ENCODE results near the gene TCF15. TPM values are rescaled to one million over a fixed set of nuclear protein-coding genes. Genes with fewer than 3 reads are reported as not detected.

Gene TCF15
- total and polyA plus RNA-seq, 2 of the 13 experiments (the other 11 are each of a cell fraction or from before 2014, with no cell fraction given) = not detected

DNA sequence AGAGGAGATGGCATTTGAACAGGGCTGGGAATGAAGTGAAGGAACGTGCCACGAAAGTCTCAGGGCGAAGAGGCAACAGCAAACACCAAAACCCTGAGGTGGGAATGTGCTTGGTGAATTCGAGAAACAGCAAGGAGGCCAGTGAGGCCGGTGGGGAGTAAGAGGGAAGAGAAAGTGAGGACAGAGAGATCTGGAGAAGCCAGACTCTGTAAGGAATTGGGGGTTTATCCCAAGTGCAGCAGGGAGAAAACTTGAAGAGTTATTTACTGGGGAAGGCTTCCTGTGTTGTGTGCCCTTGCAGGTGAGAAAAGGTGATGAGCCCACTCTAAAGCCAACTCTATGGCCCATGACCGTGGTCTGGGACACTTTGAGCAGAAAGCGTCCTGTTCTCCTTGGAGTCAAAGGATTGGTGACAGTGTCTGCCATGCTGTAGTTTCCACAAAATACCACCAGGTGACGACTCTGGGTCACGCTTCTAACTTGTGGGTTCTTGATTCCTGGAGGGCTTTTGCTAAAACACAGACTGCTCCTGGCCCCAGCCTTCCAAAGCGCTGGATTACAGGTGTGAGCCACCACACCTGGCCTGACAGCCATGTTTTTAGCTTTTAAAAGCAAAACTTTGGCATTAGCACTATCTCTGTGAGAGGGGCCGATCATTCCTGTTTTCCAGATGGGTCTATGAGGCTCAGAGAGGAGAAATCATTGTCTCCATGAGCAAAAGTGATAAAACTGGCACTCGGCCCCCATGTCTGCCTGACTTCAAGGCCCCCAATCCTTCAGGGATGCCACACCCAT is 48.5 kb downstream of the TCF15 start (continued):
- TF ChIP-seq ATF6 (CRISPR knock-in tag; conservative IDR thresholded peaks at IDR 0.05) (no peak), BHLHE40 (IDR thresholded peaks at IDR 0.05; ENCODE audit: low read length) (peak; percentile 57; the same call in 1 of the 2 replicates), ZNF672 (CRISPR knock-in tag; IDR thresholded peaks at IDR 0.05) (no peak), ZKSCAN8 (CRISPR knock-in tag; IDR thresholded peaks at IDR 0.05; ENCODE audit: borderline replicate concordance) (peak; percentile 79; the same call in 1 of the 2 replicates), PHF20 (CRISPR knock-in tag; IDR thresholded peaks at IDR 0.05) (no peak), IRF2 (CRISPR knock-in tag; IDR thresholded peaks at IDR 0.05) (peak; percentile 90), NR2F6 (IDR thresholded peaks at IDR 0.05) (no peak), NR2F6 (CRISPR knock-in tag; IDR thresholded peaks at IDR 0.05) (peak; percentile 39; the same call in 1 of the 2 replicates), RAD51 (IDR thresholded peaks at IDR 0.05; ENCODE audit: borderline replicate concordance) (no peak), SRY (CRISPR knock-in tag; IDR thresholded peaks at IDR 0.05) (no peak; the same call in 1 of the 2 replicates), ZNF614 (CRISPR knock-in tag; IDR thresholded peaks at IDR 0.05; ENCODE audit: borderline replicate concordance) (peak; percentile 82; the same call in 1 of the 2 replicates), ZNF547 (CRISPR knock-in tag; IDR thresholded peaks at IDR 0.05) (peak; percentile 71)
- TF ChIP-seq, protein P1, sequence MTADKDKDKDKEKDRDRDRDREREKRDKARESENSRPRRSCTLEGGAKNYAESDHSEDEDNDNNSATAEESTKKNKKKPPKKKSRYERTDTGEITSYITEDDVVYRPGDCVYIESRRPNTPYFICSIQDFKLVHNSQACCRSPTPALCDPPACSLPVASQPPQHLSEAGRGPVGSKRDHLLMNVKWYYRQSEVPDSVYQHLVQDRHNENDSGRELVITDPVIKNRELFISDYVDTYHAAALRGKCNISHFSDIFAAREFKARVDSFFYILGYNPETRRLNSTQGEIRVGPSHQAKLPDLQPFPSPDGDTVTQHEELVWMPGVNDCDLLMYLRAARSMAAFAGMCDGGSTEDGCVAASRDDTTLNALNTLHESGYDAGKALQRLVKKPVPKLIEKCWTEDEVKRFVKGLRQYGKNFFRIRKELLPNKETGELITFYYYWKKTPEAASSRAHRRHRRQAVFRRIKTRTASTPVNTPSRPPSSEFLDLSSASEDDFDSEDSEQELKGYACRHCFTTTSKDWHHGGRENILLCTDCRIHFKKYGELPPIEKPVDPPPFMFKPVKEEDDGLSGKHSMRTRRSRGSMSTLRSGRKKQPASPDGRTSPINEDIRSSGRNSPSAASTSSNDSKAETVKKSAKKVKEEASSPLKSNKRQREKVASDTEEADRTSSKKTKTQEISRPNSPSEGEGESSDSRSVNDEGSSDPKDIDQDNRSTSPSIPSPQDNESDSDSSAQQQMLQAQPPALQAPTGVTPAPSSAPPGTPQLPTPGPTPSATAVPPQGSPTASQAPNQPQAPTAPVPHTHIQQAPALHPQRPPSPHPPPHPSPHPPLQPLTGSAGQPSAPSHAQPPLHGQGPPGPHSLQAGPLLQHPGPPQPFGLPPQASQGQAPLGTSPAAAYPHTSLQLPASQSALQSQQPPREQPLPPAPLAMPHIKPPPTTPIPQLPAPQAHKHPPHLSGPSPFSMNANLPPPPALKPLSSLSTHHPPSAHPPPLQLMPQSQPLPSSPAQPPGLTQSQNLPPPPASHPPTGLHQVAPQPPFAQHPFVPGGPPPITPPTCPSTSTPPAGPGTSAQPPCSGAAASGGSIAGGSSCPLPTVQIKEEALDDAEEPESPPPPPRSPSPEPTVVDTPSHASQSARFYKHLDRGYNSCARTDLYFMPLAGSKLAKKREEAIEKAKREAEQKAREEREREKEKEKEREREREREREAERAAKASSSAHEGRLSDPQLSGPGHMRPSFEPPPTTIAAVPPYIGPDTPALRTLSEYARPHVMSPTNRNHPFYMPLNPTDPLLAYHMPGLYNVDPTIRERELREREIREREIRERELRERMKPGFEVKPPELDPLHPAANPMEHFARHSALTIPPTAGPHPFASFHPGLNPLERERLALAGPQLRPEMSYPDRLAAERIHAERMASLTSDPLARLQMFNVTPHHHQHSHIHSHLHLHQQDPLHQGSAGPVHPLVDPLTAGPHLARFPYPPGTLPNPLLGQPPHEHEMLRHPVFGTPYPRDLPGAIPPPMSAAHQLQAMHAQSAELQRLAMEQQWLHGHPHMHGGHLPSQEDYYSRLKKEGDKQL (CRISPR knock-in tag; IDR thresholded peaks at IDR 0.05; ENCODE audit: low read depth) = no peak
- TF ChIP-seq, protein P2, sequence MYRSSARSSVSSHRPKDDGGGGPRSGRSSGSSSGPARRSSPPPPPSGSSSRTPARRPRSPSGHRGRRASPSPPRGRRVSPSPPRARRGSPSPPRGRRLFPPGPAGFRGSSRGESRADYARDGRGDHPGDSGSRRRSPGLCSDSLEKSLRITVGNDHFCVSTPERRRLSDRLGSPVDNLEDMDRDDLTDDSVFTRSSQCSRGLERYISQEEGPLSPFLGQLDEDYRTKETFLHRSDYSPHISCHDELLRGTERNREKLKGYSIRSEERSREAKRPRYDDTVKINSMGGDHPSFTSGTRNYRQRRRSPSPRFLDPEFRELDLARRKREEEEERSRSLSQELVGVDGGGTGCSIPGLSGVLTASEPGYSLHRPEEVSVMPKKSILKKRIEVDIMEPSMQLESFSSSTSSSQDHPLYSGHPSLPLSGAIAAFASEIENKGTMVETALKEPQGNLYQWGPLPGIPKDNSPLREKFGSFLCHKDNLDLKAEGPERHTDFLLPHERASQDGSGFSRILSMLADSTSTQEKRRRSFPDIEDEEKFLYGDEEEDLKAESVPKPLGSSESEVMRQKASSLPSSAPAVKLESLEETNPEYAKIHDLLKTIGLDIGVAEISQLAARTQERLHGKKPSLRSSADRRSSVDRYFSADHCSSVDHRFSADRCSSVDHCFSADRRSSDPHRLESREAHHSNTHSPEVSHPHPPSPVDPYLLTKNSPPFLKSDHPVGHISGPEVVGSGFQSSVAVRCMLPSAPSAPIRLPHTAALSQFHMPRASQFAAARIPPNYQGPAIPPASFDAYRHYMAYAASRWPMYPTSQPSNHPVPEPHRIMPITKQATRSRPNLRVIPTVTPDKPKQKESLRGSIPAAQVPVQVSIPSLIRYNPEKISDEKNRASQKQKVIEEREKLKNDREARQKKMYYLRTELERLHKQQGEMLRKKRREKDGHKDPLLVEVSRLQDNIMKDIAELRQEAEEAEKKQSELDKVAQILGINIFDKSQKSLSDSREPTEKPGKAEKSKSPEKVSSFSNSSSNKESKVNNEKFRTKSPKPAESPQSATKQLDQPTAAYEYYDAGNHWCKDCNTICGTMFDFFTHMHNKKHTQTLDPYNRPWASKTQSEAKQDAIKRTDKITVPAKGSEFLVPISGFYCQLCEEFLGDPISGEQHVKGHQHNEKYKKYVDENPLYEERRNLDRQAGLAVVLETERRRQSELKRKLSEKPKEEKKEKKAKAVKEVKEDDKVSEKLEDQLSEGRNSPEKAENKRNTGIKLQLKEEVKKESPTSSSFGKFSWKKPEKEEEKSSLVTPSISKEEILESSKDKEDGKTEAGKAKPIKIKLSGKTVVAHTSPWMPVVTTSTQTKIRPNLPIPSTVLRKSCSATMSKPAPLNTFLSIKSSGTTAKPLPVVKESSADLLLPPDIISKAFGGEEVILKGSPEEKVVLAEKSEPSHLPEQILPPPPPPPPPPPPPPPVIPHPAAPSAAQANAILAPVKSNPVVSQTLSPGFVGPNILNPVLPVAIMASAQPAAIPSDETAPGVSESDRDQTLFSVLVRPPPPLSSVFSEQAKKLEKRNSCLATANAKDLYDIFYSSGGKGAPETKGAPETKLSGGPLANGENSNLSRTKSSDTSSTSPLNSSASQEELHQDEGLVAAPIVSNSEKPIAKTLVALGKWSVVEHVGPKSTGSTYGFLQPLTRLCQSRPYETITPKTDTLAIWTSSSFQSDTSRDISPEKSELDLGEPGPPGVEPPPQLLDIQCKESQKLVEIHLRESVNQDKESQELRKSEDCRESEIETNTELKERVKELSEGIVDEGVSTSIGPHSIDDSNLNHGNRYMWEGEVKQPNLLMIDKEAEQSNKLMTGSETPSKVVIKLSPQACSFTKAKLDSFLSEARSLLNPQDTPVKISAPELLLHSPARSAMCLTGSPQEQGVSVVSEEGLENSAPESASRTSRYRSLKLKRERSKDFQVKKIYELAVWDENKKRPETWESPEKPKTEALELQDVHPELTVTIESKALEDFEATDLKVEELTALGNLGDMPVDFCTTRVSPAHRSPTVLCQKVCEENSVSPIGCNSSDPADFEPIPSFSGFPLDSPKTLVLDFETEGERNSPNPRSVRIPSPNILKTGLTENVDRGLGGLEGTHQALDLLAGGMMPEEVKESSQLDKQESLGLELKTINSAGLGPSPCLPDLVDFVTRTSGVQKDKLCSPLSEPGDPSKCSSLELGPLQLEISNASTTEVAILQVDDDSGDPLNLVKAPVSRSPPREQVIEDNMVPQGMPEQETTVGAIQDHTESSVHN (CRISPR knock-in tag; IDR thresholded peaks at IDR 0.05) = peak; percentile 92; the same call in 1 of the 2 replicates

Measured in HepG2 (cell line).